ENCODE results near the gene XXYLT1.

The XXYLT1 gene

GRCh38 chr3:195128255-195129071, 142.5 kb downstream of the XXYLT1 start:
- DNase-seq, result peak in 1 of 5 donors; percentile 42

GRCh38 chr3:195126056-195126605, 144.8 kb downstream of the XXYLT1 start:
- no peak for DNase-seq

- no peak for DNase-seq
These were observed 145.3 kb downstream of the XXYLT1 start for GRCh38 chr3:195125646-195126045.

- no peak for DNase-seq
These were observed 146.5 kb downstream of the XXYLT1 start for GRCh38 chr3:195124378-195124992.

- DNase-seq, result no peak
These were observed 147.7 kb downstream of the XXYLT1 start for GRCh38 chr3:195123281-195123691.

GRCh38 chr3:195122261-195122660, 148.7 kb downstream of the XXYLT1 start:
- DNase-seq, result no peak

- no peak for DNase-seq
These were observed 150.7 kb downstream of the XXYLT1 start for GRCh38 chr3:195120267-195120601.

GRCh38 chr3:195119461-195120266, 151.3 kb downstream of the XXYLT1 start:
- no peak for DNase-seq

GRCh38 chr3:195118671-195119070, 152.3 kb downstream of the XXYLT1 start:
- DNase-seq, result no peak

GRCh38 chr3:195117978-195118581, 152.9 kb downstream of the XXYLT1 start:
- no peak for DNase-seq

GRCh38 chr3:195116407-195117185, 154.4 kb downstream of the XXYLT1 start:
- DNase-seq, result no peak

GRCh38 chr3:195115600-195116406, 155.2 kb downstream of the XXYLT1 start:
- no peak for DNase-seq

- DNase-seq, result no peak
These were observed 156.0 kb downstream of the XXYLT1 start for GRCh38 chr3:195114786-195115599.

GRCh38 chr3:195113536-195114425, 157.2 kb downstream of the XXYLT1 start:
- DNase-seq, result no peak

- DNase-seq, result no peak
These were observed 157.9 kb downstream of the XXYLT1 start for GRCh38 chr3:195113048-195113447.

GRCh38 chr3:195112361-195112791, 158.6 kb downstream of the XXYLT1 start:
- DNase-seq, result no peak

GRCh38 chr3:195111766-195112165, 159.2 kb downstream of the XXYLT1 start:
- no peak for DNase-seq

GRCh38 chr3:195111319-195111705, 159.6 kb downstream of the XXYLT1 start:
- no peak for DNase-seq

Data from T-helper 1 cell (primary cell).